Spleen (tissue), 7 donors: ENCODE data around the gene C19orf25.

Experiments used
- POLR2AphosphoS5 ChIP-seq, 3 donors: sonication (generic); formaldehyde crosslinking; IDR thresholded peaks; one replicate each; pipeline ENCODE4 v1.5.1; 2017; ENCODE audit warnings: antibody characterized with exemption in 3 of 3
- TF ChIP-seq, protein P1 (sequence below), 11 experiments: fragments of 200-600 bp in 7 of 11; fragments of 450-650 bp in 4 of 11; sonication (generic) in 4 of 11; IDR thresholded peaks in 8 of 11; conservative IDR thresholded peaks in 3 of 11; 1 replicate in 7 of 11; 2 replicates in 4 of 11; pipeline versions ENCODE4 v1.4.0 to v1.8.0; 2016 to 2021; ENCODE audit warnings: antibody characterized with exemption in 11 of 11, inconsistent platforms in 4 of 11, mild to moderate bottlenecking in 1 of 11
- donor health status: DM: no; HTN: no; CAD: no; lungs with moderate emphysema.
- donor health status: DM: no; HTN: no; CAD: no.
- donor health status: DM: no; HTN: no; CAD: no.

DNA sequence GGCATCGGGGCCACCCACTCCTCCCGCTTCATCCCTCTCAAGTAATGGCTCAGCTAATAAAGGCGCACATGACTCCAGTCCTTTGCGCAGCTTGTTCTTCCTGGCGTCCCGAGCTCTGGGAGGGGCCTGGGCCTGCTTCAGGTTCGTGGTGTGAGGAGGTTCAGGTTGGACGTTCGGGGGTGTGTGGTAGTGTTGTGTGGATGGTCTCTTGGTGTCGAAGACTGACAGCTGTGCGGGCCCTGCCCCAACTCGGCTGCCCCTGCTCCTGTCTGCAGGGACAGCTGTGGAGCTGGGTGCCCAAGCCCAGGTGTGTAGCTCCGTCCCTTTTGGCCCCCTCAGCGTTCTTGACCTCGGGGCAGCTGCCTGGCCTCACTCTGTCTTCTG, 38.6 kb downstream of the C19orf25 start:
- TF ChIP-seq POLR2AphosphoS5 (IDR thresholded peaks at IDR 0.05), result no peak
- TF ChIP-seq, protein P1, sequence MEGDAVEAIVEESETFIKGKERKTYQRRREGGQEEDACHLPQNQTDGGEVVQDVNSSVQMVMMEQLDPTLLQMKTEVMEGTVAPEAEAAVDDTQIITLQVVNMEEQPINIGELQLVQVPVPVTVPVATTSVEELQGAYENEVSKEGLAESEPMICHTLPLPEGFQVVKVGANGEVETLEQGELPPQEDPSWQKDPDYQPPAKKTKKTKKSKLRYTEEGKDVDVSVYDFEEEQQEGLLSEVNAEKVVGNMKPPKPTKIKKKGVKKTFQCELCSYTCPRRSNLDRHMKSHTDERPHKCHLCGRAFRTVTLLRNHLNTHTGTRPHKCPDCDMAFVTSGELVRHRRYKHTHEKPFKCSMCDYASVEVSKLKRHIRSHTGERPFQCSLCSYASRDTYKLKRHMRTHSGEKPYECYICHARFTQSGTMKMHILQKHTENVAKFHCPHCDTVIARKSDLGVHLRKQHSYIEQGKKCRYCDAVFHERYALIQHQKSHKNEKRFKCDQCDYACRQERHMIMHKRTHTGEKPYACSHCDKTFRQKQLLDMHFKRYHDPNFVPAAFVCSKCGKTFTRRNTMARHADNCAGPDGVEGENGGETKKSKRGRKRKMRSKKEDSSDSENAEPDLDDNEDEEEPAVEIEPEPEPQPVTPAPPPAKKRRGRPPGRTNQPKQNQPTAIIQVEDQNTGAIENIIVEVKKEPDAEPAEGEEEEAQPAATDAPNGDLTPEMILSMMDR (IDR thresholded peaks at IDR 0.05 in 8 of 11, conservative IDR thresholded peaks at IDR 0.05 in 3 of 11), result no peak
